ENCODE measurements around the gene BPIFA3. TPM values are rescaled to one million over a fixed set of nuclear protein-coding genes. Genes with fewer than 3 reads are reported as not detected.

The BPIFA3 gene
- polyA plus RNA-seq, 4 donors: not detected

- peak in 3 of 4 donors; percentile 5 to 39 (median 11) for DNase-seq (ENCODE audit: low read depth in 4 of 4, low spot score in 2 of 4)
Measured at GRCh38 chr20:33211817-33212424, 5.2 kb upstream of the BPIFA3 start.

GRCh38 chr20:33224399-33224798, 7.2 kb downstream of the BPIFA3 start:
- DNase-seq (ENCODE audit: low read depth in 4 of 4, low spot score in 2 of 4): no peak

- DNase-seq (ENCODE audit: low read depth in 4 of 4, low spot score in 2 of 4): no peak
Measured at GRCh38 chr20:33229843-33230242, 12.7 kb downstream of the BPIFA3 start.

GRCh38 chr20:33231237-33231636, 14.1 kb downstream of the BPIFA3 start:
- DNase-seq (ENCODE audit: low read depth in 4 of 4, low spot score in 2 of 4): no peak

GRCh38 chr20:33232486-33233072, 15.4 kb downstream of the BPIFA3 start:
- no peak for DNase-seq (ENCODE audit: low read depth in 4 of 4, low spot score in 2 of 4)

- DNase-seq (ENCODE audit: low read depth in 4 of 4, low spot score in 2 of 4): no peak
Measured at GRCh38 chr20:33233129-33233774, 16.1 kb downstream of the BPIFA3 start.

GRCh38 chr20:33234050-33234449, 16.9 kb downstream of the BPIFA3 start:
- no peak for DNase-seq (ENCODE audit: low read depth in 4 of 4, low spot score in 2 of 4)

GRCh38 chr20:33235696-33236095, 18.5 kb downstream of the BPIFA3 start, which contains the start of gene BPIFA1:
Gene BPIFA1 (plus strand): TSS chr20:33235996. CDS start chr20:33237712, 1,716 bp downstream.
- DNase-seq (ENCODE audit: low read depth in 4 of 4, low spot score in 2 of 4): no peak

- no peak for DNase-seq (ENCODE audit: low read depth in 4 of 4, low spot score in 2 of 4)
Measured at GRCh38 chr20:33236351-33236750, 19.2 kb downstream of the BPIFA3 start.

- no peak for DNase-seq (ENCODE audit: low read depth in 4 of 4, low spot score in 2 of 4)
Measured at GRCh38 chr20:33237989-33238388, 20.8 kb downstream of the BPIFA3 start.

GRCh38 chr20:33239418-33239817, 22.3 kb downstream of the BPIFA3 start:
- no peak for DNase-seq (ENCODE audit: low read depth in 4 of 4, low spot score in 2 of 4)

- DNase-seq (ENCODE audit: low read depth in 4 of 4, low spot score in 2 of 4): no peak
Measured at GRCh38 chr20:33239979-33240736, 23.0 kb downstream of the BPIFA3 start.

- DNase-seq (ENCODE audit: low read depth in 4 of 4, low spot score in 2 of 4): no peak
Measured at GRCh38 chr20:33240923-33241322, 23.8 kb downstream of the BPIFA3 start.

- no peak for DNase-seq (ENCODE audit: low read depth in 4 of 4, low spot score in 2 of 4)
Measured at GRCh38 chr20:33242319-33243100, 25.4 kb downstream of the BPIFA3 start.

GRCh38 chr20:33246077-33246476, 28.9 kb downstream of the BPIFA3 start:
- no peak for DNase-seq (ENCODE audit: low read depth in 4 of 4, low spot score in 2 of 4)

- DNase-seq (ENCODE audit: low read depth in 4 of 4, low spot score in 2 of 4): no peak
Measured at GRCh38 chr20:33249456-33249855, 32.3 kb downstream of the BPIFA3 start.

GRCh38 chr20:33250666-33251065, 33.5 kb downstream of the BPIFA3 start:
- DNase-seq (ENCODE audit: low read depth in 4 of 4, low spot score in 2 of 4): no peak

- no peak for DNase-seq (ENCODE audit: low read depth in 4 of 4, low spot score in 2 of 4)
Measured at GRCh38 chr20:33251496-33251895, 34.3 kb downstream of the BPIFA3 start.

GRCh38 chr20:33252460-33252859, 35.3 kb downstream of the BPIFA3 start:
- no peak for DNase-seq (ENCODE audit: low read depth in 4 of 4, low spot score in 2 of 4)

GRCh38 chr20:33255005-33255404, 37.9 kb downstream of the BPIFA3 start:
- DNase-seq (ENCODE audit: low read depth in 4 of 4, low spot score in 2 of 4): no peak

- DNase-seq (ENCODE audit: low read depth in 4 of 4, low spot score in 2 of 4): no peak
Measured at GRCh38 chr20:33257237-33257636, 40.1 kb downstream of the BPIFA3 start.

All from left renal cortex interstitium (tissue), 4 donors.